Muscle layer of duodenum (tissue), 2 donors: ENCODE measurements around the gene METTL8.
"Not testable (repeated sequence)": the region's sequence is repeated elsewhere in the genome, so short reads cannot be mapped to it uniquely, and the experiment has no call there.

Experiments used
- H3K27ac ChIP-seq: one replicate; pipeline ENCODE4 v1.7.0; 2013; ENCODE audit warnings: mild to moderate bottlenecking, low read length
- H3K27me3 ChIP-seq: one replicate; pipeline ENCODE4 v1.7.0; 2013; ENCODE audit warnings: low read depth, mild to moderate bottlenecking, control low read depth, low read length
- H3K36me3 ChIP-seq, 2 donors: one replicate each; pipeline ENCODE4 v1.7.0; 2013; ENCODE audit warnings: low read length in 2 of 2, control low read depth in 1 of 2, mild to moderate bottlenecking in 1 of 2; ENCODE audit not compliant: insufficient read depth in 2 of 2, control insufficient read depth in 1 of 2
- H3K4me1 ChIP-seq, 2 donors: one replicate each; pipeline ENCODE4 v1.7.0; 2013; ENCODE audit warnings: low read length in 2 of 2, mild to moderate bottlenecking in 2 of 2, control low read depth in 1 of 2, moderate library complexity in 1 of 2; ENCODE audit not compliant: insufficient read depth in 2 of 2, control insufficient read depth in 1 of 2
- H3K4me3 ChIP-seq, 2 donors: one replicate each; pipeline ENCODE4 v1.7.0; 2013; ENCODE audit warnings: low read length in 2 of 2, low read depth in 1 of 2, mild to moderate bottlenecking in 1 of 2
- H3K9me3 ChIP-seq, 2 donors: one replicate each; pipeline ENCODE4 v1.7.0; 2013; ENCODE audit warnings: low read length in 2 of 2, control low read depth in 1 of 2, mild to moderate bottlenecking in 1 of 2; ENCODE audit not compliant: control insufficient read depth in 1 of 2
- donor health status: healthy.

Gene METTL8

DNA sequence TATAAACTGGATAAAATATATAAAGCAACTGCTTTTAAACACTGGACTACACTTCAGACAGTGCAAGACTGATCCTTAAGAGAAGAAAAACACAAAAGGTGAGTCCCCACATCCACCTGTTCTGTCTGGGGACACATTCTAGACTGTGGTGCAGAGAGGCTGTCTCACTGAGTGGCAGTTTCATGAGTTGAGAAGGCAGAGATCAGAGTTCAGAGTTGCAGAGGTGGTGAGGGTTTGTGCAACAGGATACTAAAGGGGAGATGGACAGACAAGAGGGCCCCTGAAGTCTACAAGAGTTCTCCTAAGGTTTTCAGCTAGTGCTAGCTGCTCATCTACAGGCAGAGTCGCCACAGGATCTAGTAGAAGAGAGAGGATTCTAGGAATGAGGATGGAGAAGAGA, 68.0 kb downstream of the METTL8 start:
- H3K4me1 ChIP-seq, result no peaks in the 10 kb centered on the region
- no peak overlapping the region for H3K27ac ChIP-seq
- H3K27me3 ChIP-seq, result no peaks in the 10 kb centered on the region
- peaks cover 6% of the 10 kb centered on the region in 2 donors for H3K9me3 ChIP-seq
- no peaks in the 10 kb centered on the region for H3K36me3 ChIP-seq
- no peak overlapping the region for H3K4me3 ChIP-seq

DNA sequence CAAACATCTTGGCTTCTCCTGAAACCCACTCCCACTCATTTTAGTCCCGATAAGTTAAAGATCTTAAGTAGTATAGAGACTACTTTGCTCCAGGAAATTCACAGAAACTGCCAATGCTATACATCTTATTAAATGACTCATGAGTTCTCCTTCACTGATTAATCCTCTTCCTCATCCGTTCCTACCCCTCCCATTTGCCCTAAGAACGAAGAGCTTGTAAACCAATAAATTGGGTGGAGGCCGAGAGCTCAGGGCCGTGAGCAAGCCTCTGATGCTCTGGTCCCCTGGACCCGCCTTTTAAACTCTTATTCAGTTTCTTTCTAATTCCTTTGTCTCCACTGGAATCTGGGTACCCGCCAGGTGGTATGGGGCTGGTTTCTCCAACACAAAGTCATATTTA, 68.6 kb downstream of the METTL8 start:
- H3K27me3 ChIP-seq, result no peaks in the 10 kb centered on the region
- H3K4me1 ChIP-seq, result no peaks in the 10 kb centered on the region
- H3K9me3 ChIP-seq, result peaks cover 6% of the 10 kb centered on the region in 2 donors
- H3K4me3 ChIP-seq, result no peak overlapping the region
- no peak overlapping the region for H3K27ac ChIP-seq
- H3K36me3 ChIP-seq, result no peaks in the 10 kb centered on the region

DNA sequence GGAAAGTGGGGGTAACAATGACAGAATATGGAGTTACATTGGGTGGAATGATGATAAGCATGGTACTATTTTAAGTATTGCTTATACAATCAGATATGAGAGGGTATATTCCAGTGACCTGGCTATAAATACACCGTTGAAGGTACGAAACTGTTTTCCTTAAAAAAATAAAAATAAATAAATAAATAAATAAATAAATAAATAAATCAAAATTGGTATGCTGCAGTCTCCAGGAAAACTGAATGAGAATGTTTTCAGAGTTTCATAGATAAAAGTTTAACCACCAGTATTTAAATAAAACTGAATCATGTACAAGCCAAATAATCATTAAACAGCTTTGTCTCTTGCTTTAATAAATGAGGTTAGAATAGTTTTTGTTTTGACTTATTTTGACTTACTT, 71.4 kb downstream of the METTL8 start:
- Histone ChIP-seq H3K36me3 (peaks cover 0 to 18% of the 10 kb centered on the region in 2 donors), H3K4me3 (no peak overlapping the region), H3K27ac (no peak overlapping the region), H3K9me3 (peaks cover 6% of the 10 kb centered on the region in 2 donors), H3K27me3 (no peaks in the 10 kb centered on the region), H3K4me1 (no peaks in the 10 kb centered on the region)

GRCh38 chr2:171360905-171361304, 72.9 kb downstream of the METTL8 start:
- Histone ChIP-seq H3K9me3 (peaks cover under 1 to 1% of the 10 kb centered on the region in 2 donors), H3K27ac (no peak overlapping the region), H3K36me3 (peaks cover 0 to 18% of the 10 kb centered on the region in 2 donors), H3K4me3 (no peak overlapping the region), H3K4me1 (no peaks in the 10 kb centered on the region), H3K27me3 (no peaks in the 10 kb centered on the region)

GRCh38 chr2:171353746-171354145, 80.0 kb downstream of the METTL8 start:
- not testable (repeated sequence) for H3K27ac ChIP-seq, H3K4me1 ChIP-seq, H3K27me3 ChIP-seq, H3K36me3 ChIP-seq, H3K4me3 ChIP-seq, H3K9me3 ChIP-seq

GRCh38 chr2:171348056-171348455, 85.7 kb downstream of the METTL8 start:
- Histone ChIP-seq H3K36me3 (no peaks in the 10 kb centered on the region), H3K4me1 (peaks cover 0 to 7% of the 10 kb centered on the region in 2 donors), H3K27me3 (no peaks in the 10 kb centered on the region), H3K27ac (peak overlapping the region; percentile 56), H3K9me3 (no peaks in the 10 kb centered on the region), H3K4me3 (no peak overlapping the region)

GRCh38 chr2:171347591-171348032, 86.2 kb downstream of the METTL8 start:
- no peaks in the 10 kb centered on the region for H3K9me3 ChIP-seq
- no peaks in the 10 kb centered on the region for H3K36me3 ChIP-seq
- H3K27ac ChIP-seq, result peak overlapping the region; percentile 56
- H3K4me3 ChIP-seq, result no peak overlapping the region
- peaks cover 0 to 7% of the 10 kb centered on the region in 2 donors for H3K4me1 ChIP-seq
- H3K27me3 ChIP-seq, result no peaks in the 10 kb centered on the region

GRCh38 chr2:171346723-171347557, 86.8 kb downstream of the METTL8 start:
- H3K9me3 ChIP-seq, result no peaks in the 10 kb centered on the region
- H3K4me1 ChIP-seq, result peaks cover 0 to 7% of the 10 kb centered on the region in 2 donors
- no peak overlapping the region for H3K4me3 ChIP-seq
- H3K27ac ChIP-seq, result peak overlapping the region; percentile 53
- H3K27me3 ChIP-seq, result no peaks in the 10 kb centered on the region
- H3K36me3 ChIP-seq, result no peaks in the 10 kb centered on the region

- no peaks in the 10 kb centered on the region for H3K36me3 ChIP-seq
- H3K9me3 ChIP-seq, result no peaks in the 10 kb centered on the region
- no peak overlapping the region for H3K4me3 ChIP-seq
- no peak overlapping the region for H3K27ac ChIP-seq
- H3K4me1 ChIP-seq, result peaks cover 0 to 7% of the 10 kb centered on the region in 2 donors
- H3K27me3 ChIP-seq, result no peaks in the 10 kb centered on the region
Observed at GRCh38 chr2:171345971-171346722, 87.6 kb downstream of the METTL8 start.

GRCh38 chr2:171344182-171344581, 89.6 kb downstream of the METTL8 start:
- H3K9me3 ChIP-seq, result no peaks in the 10 kb centered on the region
- H3K36me3 ChIP-seq, result no peaks in the 10 kb centered on the region
- no peak overlapping the region for H3K27ac ChIP-seq
- H3K4me3 ChIP-seq, result no peak overlapping the region
- H3K27me3 ChIP-seq, result no peaks in the 10 kb centered on the region
- peaks cover 0 to 7% of the 10 kb centered on the region in 2 donors for H3K4me1 ChIP-seq

DNA sequence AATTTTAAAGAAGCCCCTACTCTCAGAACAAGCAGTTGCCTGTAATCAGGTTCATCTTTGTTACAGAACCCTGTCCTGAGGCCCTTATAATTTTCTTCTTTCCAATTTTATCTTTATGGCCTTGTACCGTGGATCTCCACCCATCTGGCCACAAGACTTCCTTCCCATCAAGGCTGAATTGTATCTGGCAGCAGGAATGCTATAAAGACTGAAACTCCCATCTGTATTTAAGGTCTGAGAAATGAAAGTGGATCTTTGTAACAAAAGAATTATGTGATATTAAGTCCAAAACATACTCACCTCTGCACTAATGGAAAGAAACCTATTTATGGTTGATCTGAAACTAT, 91.8 kb downstream of the METTL8 start:
- Histone ChIP-seq H3K4me1 (no peaks in the 10 kb centered on the region), H3K9me3 (no peaks in the 10 kb centered on the region), H3K27me3 (no peaks in the 10 kb centered on the region), H3K27ac (no peak overlapping the region), H3K36me3 (no peaks in the 10 kb centered on the region), H3K4me3 (no peak overlapping the region)
